Hematopoietic multipotent progenitor cell treated with erythropoietin and hydrocortisone succinate and interleukin-3 and kit ligand, for 4 days (in vitro differentiated cells): ENCODE data around the gene RAD50.
"Not testable (repeated sequence)": the region's sequence is repeated elsewhere in the genome, so short reads cannot be mapped to it uniquely, and the experiment has no call there.

Experiments
- DNase-seq: peaks from one replicate; pipeline ENCODE4 v3.0.0-alpha.2; 2015

The RAD50 gene

DNA sequence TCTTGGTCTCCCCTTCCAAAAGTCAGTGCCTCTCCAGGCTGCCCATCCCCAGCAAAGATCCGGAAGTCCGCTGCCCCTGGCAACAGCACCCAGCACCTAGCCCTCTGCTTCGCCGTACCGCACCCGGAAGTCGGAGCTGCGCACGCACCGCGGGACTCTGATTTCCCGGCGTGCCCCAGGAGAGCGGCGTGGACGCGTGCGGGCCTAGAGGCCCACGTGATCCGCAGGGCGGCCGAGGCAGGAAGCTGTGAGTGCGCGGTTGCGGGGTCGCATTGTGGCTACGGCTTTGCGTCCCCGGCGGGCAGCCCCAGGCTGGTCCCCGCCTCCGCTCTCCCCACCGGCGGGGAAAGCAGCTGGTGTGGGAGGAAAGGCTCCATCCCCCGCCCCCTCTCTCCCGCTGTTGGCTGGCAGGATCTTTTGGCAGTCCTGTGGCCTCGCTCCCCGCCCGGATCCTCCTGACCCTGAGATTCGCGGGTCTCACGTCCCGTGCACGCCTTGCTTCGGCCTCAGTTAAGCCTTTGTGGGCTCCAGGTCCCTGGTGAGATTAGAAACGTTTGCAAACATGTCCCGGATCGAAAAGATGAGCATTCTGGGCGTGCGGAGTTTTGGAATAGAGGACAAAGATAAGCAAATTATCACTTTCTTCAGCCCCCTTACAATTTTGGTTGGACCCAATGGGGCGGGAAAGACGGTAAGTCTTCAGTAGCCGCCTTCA lies at the start of gene RAD50:
RAD50 (plus strand) TSS at position 215 of the 715 bp plus-strand sequence; CDS start at position 563, 348 bp downstream.
- peak; percentile 96 for DNase-seq

DNA sequence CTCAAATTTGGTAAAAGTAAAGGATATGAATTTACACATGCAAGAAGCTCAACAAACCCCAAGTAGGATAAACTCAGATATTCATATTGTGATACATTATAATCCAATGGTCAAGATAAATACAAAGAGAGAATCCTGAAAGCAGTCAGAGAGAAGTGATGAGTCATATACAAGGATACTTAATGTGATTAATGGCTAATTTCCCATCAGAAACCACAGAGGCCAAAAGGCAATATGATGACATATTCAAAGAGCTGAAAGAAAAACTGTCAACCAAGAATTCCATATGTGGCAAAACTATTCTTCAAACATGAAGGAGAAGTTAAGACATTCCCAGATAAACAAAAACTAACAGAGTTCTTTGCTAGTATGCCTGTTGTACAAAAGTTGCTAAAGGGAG lies 46.7 kb upstream of the RAD50 start:
- DNase-seq: no peak

DNA sequence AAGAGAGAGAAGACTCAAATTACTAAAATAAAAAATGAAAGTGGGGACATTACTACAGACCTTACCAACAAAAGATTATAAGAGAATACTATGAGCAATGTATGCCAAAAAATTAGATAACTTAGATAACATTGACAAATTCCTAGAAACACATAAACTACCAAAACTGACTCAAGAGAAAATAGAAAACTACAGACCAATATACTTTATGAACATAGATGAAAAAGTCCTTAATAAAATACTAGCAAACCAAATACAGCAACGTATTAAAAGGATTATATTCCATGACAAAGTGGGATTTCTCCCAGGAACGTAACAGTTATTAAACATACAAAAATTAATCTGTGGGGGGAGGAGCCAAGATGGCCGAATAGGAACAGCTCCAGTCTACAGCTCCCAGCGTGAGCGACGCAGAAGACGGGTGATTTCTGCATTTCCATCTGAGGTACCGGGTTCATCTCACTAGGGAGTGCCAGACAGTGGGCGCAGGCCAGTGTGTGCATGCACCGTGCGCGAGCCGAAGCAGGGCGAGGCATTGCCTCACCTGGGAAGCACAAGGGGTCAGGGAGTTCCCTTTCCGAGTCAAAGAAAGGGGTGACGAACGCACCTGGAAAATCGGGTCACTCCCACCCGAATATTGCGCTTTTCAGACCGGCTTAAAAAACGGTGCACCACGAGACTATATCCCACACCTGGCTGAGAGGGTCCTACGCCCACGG lies 43.0 kb upstream of the RAD50 start:
- DNase-seq: not testable (repeated sequence)

DNA sequence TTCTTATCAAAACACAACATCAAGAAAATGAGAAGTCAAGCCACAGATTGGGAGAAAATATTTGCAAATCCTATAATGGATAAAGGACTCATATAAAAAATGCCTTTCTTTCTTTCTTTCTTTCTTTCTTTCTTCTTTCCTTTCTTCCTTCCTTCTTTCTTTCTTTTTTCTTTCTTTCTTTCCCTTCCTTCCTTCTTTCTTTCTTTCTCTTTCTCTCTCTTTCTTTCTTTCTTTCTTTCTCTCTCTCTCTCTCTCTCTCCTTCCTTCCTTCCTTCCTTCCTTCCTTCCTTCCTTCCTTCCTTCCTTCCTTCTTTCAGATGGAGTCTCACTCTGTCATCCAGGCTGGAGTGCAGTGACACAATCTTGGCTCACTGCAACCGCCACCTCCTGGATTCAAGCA lies 34.7 kb upstream of the RAD50 start:
- DNase-seq: not testable (repeated sequence)

DNA sequence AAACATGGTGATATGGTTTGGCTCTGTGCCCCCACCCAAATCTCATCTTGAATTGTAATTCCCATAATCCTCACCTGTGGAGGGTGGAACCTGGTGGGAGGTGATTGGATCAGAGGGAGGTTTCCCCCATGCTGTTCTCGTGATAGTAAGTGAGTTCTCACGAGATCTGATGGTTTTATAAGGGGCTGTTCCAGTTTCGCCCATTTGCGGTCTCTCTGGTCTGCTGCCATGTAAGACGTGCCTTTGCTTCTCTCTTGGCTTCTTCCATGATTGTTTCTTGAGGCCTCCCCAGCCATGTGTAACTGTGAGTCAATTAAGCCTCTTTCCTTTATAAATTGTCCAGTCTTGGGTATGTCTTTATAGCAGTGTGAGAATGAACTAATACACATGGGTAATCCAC lies 31.9 kb upstream of the RAD50 start:
- not testable (repeated sequence) for DNase-seq

DNA sequence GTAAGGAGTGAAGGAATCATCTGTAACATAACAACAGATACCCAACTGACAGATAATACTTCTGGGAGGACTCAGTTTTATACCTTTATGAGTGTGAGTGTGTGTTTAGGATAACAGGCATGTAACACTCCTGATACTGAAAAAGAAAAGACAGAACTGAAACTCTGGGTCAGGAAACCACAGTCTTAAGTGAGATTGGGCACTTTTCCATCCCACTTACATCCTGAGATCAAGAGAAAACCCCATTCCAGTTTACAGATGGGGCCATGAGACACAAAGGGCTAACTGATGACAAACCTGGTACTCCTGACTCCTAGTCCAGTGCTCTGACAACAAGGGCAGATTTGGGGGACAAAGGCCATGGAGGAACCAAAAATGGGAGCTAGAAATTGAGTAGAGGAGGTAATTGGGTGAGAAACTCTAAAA lies 31.5 kb upstream of the RAD50 start:
- peak; percentile 27 for DNase-seq

DNA sequence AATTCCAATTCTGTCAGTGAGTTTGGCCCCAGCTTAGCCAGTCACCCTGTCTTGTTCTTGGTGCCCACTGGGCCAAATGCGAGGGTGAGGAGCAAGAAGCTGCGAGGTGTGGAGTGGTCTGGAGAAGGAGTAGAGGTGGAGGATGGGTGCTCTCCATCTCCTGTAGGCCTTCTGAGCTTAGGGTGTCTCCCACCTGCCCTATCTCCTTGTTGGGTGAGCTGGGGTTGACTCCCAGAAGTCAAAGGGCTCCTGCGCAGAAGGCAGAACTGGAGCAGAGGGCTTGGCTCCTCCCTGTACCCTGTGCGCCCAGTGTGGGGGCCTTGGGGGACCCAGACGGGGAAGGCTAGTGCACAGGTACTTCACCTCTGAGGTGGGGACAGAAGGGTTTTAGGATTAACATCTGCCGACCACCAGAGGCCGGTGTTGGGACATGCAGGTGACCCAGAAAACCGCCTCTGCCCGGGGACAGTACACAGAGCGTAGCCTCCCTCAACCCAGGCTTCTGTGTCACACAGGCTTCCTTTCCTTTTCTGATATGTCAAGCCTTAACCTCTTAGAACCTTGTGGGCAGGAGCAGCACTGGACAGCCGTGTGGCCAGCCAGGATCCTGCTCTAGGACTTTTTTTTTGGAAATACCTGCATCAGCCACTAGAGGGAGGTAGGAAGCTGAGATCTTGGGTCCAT lies 30.3 kb upstream of the RAD50 start:
- DNase-seq: peak; percentile 81

DNA sequence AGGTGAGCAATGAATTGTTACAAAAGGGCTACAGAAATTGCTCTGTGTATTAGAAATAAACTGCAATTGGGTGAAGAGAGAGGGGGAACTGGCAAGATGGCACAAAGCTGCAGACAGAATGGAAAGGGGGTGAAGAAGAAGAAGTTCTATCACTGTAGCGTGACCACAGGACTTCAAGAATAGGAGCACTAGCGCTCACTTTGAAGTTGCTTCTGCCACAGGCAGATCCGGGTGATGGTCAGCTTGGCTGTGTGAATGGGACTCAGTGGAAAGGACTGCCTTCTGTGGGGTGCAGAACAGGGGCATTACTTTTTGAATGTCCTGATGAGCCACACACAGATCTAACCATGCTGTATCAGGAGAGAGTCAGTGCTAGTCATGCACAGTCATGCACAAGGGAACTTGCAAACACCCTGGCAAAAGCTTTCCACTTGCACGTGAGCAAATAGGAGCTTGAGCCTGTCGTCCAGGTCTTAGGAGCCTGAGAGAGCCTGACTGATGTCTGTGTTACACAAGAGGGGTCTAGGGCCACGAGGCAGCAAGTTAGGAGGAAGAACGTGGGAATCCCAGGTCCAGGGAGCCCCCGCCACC lies 29.7 kb upstream of the RAD50 start:
- peak; percentile 66 for DNase-seq

DNA sequence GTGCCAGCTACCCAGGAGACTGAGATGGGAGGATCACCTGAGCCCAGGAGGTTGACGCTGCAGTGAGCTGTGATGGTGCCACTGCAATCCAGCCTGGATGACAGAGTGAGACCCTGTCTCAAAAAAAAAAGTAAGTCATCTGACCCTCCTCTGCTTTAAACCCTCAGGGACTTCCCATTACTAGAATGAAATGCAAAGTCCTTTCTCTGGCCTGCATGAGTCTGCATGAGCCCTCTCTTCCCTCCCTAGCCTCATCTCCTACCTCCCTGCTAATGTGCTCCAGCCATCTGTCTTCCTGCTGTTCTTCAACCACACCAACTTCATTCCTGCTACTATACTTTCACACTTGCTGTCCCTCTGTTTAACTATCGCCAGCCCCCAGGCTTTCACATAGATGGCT lies 28.8 kb upstream of the RAD50 start:
- DNase-seq: no peak

DNA sequence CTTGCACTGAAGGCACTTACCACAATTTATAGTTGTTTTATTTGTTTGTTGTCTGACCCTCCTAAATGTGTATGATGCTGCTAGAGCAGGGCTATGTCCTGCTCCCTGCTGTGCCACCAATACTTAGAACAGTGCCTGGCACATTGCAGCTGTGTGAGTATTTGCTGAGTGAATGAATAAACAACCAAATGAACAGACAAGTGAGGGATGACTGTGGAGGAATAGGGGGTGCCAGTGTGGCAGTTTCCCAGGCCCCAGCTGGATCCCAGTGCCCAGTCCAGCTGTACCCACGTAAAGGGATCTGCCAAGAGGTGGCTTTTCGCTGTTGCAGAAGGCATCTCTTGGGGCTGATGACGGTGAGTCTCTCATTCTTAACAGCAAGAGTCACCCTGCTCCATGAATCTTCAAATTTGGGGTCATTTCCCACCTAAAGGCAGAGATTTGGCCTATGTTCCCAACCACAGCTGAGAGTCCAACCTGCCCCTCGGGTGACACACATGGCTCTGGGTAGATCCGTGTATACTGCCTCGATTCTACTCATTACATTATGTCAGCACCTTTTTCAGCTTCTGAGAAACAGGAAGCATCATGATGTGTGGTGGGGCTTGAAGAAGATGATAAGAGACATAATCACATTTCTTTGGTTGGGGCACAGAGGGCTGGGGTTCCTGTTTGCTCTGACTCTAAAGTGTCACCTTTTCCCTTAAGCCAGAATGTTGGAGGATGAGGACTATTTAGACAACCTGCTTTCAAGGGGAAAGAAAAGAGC lies 27.7 kb upstream of the RAD50 start:
- peak; percentile 90 for DNase-seq

DNA sequence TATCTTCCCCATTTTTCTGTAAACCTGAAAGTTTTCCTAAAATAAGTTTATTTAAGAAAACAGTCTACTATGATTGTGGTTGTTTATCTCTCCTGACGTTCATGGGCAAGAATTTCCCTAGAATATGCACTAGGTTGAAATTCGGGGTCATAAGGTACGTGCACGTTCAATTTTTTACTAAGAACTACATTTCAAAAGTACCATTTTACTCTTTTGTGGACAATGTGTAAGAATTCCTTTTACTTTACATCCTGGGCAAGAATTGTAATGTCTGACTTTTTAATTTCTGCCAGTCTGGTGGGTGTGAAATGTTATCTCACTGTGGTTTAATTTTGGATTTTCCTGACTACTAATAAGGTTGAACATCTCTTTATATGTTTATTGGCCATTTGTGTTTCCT lies 25.8 kb upstream of the RAD50 start:
- DNase-seq: no peak

DNA sequence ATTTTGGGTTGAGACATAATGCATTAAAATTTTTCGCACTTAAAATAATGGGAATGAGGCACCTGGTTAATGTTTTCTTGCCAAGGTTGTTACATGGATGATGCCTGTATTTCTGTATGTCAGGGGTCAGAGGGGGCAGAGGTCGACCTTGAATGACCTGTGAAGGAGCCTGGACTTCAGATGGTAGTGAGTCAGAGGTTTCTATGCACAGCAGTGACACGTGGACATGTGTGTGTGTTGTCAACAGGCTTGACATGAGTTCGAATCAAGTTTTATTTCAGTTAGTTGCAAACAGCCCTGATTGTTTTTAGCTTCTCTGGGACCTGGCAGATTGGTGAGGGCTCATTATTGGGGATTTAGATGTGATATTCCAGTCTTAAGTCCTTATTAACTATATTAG lies 17.1 kb upstream of the RAD50 start:
- DNase-seq: no peak

DNA sequence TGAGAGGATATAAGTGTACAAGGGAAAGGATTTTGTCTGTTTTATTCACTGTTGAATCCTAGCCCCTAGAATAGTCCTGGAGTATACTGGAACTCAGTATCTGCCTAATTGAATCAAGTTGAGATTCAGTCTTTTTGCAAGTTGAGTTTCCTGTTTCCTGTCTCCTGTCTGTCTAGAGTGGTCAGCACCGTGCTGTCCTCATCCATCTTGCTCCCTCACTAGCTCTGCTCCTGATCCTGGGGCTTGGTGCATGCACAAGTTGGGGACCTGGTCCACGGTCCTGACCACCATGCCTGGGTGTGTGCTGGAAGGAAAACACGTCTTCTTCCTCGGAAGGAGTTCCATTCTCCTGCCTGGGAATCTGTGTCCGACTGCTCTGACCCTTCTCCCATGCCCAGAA lies 16.6 kb upstream of the RAD50 start:
- no peak for DNase-seq

DNA sequence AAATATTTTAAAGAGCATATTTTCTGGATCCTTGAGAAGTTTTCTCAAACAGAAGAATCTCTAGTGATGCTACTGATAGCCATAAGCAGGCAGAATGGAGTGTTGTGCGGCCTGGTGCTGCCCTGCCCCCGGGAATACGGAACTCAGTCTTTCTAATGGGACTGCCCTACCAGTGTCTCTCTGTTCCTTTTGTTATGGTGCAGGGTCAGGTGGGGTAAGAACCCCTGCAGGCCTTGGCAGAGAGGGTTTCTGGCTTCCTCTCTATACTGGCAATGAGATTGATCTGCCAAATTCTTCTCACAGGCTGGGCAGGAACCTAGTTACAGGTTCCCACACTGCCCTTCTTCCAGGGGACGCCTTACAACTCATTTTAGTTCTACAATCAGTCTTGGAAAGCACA lies 16.0 kb upstream of the RAD50 start:
- no peak for DNase-seq

DNA sequence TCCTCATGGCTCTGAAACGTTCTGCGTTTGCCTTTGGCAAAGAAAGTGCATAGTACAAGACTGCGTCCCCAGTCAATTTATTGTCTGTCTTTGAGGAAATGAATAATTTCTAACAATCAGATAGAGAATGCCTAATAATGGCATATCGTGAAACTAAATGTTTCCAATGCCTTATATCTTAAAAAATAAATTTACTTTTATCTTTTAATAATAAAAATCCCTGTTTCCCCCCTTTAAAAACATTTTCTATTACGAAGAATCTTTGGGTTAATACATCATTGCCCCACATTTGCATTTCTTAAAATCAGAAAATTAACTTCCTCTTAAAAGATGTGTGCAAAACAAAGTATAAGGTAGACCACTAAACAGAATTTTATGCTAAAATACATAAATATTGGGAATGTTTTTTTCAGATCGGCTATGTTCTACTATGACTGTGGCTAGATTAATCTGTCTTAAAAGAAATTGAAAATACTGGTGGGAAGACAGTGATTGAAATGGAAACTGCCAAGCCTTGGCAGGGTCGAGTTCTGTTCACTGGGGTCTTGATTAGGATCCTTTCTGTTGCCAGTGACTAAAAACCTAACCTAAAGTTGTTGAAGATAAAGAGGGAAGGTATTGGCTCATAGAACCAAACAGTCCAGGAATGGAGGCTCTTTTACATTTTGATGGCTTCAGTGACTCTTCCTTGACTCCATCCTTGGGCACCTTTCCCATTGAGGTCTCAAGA lies 13.1 kb upstream of the RAD50 start, which contains the start of gene IL5:
IL5 (minus strand) TSS at position 51 of the 730 bp plus-strand sequence; CDS start at position 7, 44 bp downstream.
- DNase-seq: no peak

DNA sequence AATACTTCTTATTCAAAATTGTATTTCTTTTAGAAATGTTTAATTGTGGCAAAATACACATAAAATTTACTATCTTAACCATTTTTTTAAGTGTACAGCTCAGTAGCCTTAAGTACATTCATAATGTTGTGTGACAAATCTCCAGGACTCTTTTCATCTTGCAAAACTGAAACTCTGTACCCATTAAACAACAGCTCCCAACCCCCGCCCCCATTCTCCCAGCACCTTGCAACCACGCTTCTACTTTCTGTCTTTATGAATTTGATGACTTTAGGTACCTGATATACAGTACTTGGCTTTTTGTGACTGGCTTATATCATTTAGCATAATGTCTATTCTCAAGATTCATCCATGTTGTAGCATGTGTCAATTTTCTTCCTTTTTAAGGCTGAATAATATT lies 10.7 kb upstream of the RAD50 start:
- DNase-seq: no peak

DNA sequence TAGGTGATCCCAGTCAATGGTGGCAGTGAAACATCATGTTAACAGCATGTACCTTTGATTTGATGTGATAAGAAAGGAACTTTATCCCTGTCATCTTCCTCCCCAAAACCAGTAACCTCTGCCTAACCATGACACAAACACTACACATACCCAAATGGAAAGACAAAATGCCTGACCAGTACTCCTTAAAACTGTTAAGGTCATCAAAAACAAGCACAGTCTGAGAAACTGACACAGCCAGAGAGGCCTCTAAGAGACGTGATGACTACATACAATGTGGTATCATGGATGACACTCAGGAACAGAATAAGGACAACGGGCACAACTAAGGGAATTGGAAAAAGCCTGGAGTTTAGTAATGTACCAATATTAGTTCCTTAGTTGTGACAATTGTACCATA lies 9.5 kb upstream of the RAD50 start:
- no peak for DNase-seq

DNA sequence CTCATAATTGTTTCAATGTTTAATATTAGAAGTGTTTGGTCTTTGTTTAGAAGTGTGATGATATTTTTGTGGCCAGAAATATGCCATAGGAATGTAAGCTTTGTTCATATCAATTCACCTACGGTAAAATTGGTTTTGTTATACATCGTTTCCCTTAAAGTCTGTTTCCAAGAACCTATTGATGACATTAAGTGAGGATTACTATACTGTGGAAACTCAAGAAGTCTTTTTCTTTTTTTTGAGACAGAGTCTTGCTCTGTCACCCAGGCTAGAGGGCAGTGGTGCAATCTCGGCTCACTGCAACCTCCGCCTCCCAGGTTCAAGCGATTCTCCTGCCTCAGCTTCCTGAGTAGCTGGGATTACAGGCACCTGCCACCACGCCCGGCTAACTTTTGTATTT lies 7.9 kb upstream of the RAD50 start:
- not testable (repeated sequence) for DNase-seq

DNA sequence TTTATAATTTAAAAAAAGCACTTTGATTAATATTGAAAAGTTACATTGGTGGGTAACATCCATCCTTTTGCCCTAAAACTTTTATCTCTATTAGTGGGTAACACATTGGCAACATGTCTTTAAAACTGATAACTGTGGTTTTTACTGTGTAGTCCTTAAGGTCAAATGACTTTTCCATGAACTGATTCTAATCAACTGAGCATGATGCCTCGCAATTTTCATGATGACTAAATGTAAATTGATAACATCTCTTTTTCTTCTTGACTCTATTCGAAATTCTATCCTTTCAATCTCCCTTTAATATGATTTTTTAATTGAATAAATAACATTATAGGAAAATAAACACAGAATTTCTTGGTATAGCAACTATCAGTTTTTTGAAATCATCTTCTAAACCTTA lies 7.2 kb upstream of the RAD50 start:
- DNase-seq: peak; percentile 65

DNA sequence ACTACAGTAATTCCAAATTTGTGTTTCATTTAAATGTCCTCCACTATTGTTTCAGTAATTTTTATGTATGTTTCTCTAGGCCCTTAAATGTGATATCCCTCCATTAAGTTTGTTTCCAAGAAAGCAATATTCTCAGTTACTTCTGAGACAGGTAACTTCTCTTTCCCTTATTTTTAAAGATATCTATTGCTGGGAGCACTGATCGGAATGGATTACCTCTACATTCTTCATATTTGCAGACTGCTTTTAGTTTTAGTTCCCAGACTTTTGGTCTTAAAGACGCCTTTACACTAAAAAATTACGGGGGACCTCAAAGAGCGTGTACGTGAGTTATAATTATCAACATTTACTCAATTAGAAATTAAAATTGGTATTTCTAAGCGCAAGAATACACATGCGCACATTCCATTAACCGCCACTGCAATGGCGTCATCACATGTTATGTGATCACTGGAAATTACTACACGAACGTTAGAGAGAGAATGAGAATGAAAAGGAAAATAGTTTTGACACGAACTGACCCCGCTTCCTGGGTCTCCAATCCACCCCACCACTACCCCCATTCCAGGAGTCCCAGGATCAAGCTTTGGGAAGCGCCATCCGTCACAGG lies 519 bp upstream of the RAD50 start:
- DNase-seq: no peak

DNA sequence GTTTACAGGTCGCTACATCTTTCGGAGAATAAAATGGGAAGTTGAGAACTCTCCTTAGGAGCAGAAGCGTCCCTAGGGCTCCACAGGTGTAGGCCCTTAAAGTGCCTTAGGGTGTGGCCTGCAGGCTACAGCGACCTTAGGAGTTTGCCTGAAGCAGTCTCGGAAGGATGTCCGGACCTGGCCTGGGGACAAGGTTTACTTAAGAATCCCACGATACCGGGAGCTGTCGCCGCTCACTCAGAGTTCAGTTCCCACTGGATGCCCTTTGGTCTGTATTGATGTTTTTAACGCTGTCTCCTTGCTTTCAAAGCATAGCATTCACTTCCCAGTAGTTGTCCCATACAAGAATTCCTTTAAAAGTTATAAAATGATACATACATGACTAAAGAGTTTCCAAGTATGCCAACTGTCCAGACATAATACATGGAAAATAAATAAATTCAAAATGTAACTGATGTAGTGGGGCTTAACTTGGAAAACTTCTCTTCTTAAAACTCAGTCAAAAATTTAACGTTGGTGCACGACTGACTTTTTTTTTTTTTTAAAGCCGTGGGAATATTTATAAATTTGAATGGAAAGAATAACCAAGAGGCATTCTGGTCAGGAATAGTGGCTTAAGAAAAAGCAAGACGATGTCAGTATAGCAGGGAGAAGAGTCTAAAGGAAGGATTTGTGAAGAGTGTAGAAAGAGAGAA lies 848 bp downstream of the RAD50 start:
- peak; percentile 71 for DNase-seq
